ENCODE data around the gene DNM1L. TPM values are rescaled to one million over a fixed set of nuclear protein-coding genes. Genes with fewer than 3 reads are reported as not detected.

DNM1L gene
- total and polyA plus RNA-seq, 2 donors, result 36.7 to 37.4 TPM

DNA sequence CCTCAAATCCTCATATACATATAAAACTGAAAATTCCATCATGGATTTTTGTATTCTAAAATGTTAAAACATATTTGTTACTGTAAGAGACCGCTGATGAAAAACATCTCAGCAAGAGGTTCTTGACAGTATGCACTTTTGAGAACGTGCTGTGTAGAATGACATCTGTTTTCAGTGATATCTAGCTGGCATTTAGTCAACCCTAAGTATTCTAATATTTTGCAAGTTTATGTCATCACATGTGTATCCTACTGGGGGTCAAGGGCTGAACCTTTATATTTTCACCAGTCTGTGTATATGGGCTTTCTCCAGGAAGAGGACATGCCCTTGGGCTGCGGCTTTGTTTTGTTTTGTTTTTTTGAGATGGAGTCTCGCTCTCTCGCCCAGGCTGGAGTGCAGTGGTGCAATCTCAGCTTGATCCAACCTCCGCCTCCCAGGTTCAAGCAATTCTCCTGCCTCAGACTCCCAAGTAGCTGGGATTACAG is 98.6 kb downstream of the DNM1L start:
- H3K27me3 ChIP-seq (ENCODE audit: control insufficient read depth in 2 of 2, insufficient read depth in 1 of 2, low read length in 1 of 2), result no peaks in the 10 kb centered on the region
- 91% methylated on average over 6 of the region's 6 CpGs for WGBS
- H3K4me1 ChIP-seq (ENCODE audit: control insufficient read depth in 2 of 2, insufficient read depth in 2 of 2, low read length in 2 of 2), result peaks cover 0 to 2% of the 10 kb centered on the region in 2 donors
- no peak for DNase-seq (ENCODE audit: low read depth in 6 of 9, low spot score in 9 of 9)
- H3K4me3 ChIP-seq (ENCODE audit: low read length in 2 of 2), result no peak overlapping the region
- no peak overlapping the region for H3K27ac ChIP-seq (ENCODE audit: low read depth in 1 of 2, low read length in 1 of 2)
- no peaks in the 10 kb centered on the region for H3K36me3 ChIP-seq (ENCODE audit: control insufficient read depth in 2 of 2, insufficient read depth in 2 of 2, low read length in 1 of 2)
- no peaks in the 10 kb centered on the region for H3K9me3 ChIP-seq (ENCODE audit: control insufficient read depth in 2 of 2, insufficient read depth in 1 of 2, low read length in 1 of 2)

DNA sequence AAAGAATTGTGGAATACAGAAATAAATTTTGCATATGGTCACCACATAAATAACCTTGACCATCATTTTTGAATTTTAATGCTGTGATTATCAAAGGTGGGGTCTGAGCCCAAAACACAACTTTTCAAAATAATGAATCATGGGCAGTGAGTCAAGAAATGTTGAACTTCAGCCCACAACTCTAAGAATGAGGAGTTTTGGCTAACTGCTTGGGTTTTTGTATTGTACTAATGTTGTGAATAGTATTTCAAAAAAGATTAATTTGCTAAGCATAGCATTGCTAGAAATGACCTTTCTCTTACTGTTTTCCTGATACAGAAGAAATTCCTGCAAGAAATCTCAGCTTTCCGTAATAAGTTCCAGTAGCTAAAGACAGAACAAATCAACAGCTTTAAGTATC is 101.0 kb downstream of the DNM1L start:
- WGBS, result 89% methylated on average over 1 of the region's 1 CpG
- no peaks in the 10 kb centered on the region for H3K9me3 ChIP-seq (ENCODE audit: control insufficient read depth in 2 of 2, insufficient read depth in 1 of 2, low read length in 1 of 2)
- no peaks in the 10 kb centered on the region for H3K36me3 ChIP-seq (ENCODE audit: control insufficient read depth in 2 of 2, insufficient read depth in 2 of 2, low read length in 1 of 2)
- no peak for DNase-seq (ENCODE audit: low read depth in 6 of 9, low spot score in 9 of 9)
- H3K27ac ChIP-seq (ENCODE audit: low read depth in 1 of 2, low read length in 1 of 2), result no peak overlapping the region
- H3K27me3 ChIP-seq (ENCODE audit: control insufficient read depth in 2 of 2, insufficient read depth in 1 of 2, low read length in 1 of 2), result no peaks in the 10 kb centered on the region
- H3K4me1 ChIP-seq (ENCODE audit: control insufficient read depth in 2 of 2, insufficient read depth in 2 of 2, low read length in 2 of 2), result peaks cover 0 to 2% of the 10 kb centered on the region in 2 donors
- H3K4me3 ChIP-seq (ENCODE audit: low read length in 2 of 2), result no peak overlapping the region

DNA sequence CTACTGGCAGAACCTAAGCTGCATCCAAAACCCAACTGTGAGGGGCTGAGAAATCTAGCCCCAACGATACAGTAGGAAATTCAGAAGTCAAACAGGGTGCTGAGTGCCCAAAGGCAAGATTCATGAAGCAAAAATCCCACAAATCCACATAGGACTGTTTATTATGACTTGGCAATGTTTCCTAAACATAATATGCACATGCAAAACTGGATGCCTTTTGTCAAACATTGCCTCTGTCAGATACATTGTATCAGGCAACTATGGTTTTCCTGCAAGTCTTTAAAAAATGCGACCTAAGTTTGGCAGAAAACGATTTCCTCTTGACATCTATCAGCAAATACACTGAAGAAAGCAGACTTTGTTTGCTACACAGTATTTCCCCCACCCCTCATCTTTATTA is 103.9 kb downstream of the DNM1L start:
- Histone ChIP-seq H3K9me3 (ENCODE audit: control insufficient read depth in 2 of 2, insufficient read depth in 1 of 2, low read length in 1 of 2) (no peaks in the 10 kb centered on the region), H3K27ac (ENCODE audit: low read depth in 1 of 2, low read length in 1 of 2) (no peak overlapping the region), H3K27me3 (ENCODE audit: control insufficient read depth in 2 of 2, insufficient read depth in 1 of 2, low read length in 1 of 2) (no peaks in the 10 kb centered on the region), H3K4me1 (ENCODE audit: control insufficient read depth in 2 of 2, insufficient read depth in 2 of 2, low read length in 2 of 2) (peaks cover 0 to 2% of the 10 kb centered on the region in 2 donors), H3K4me3 (ENCODE audit: low read length in 2 of 2) (no peak overlapping the region), H3K36me3 (ENCODE audit: control insufficient read depth in 2 of 2, insufficient read depth in 2 of 2, low read length in 1 of 2) (no peaks in the 10 kb centered on the region)
- WGBS, result 71% methylated on average over 3 of the region's 3 CpGs
- DNase-seq (ENCODE audit: low read depth in 6 of 9, low spot score in 9 of 9), result no peak

DNA sequence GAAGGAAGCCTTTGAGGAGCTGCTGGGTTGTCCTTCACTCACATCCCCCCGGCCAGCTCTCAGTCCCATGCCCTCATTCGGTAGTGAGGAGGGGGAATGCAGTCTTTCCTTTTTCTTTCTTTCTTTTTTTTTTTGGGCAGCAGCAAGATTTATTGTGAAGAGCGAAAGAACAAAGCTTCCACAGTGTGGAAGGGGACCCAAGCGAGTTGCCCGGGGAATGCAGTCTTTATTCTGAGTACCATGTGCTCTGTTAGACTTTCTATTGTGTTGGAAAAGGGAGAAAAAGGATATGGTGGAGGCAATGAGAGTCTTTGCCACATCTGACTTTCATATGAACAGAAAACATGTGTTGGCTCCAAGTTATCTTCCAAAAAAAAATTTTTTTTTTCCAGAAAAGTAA is 106.5 kb downstream of the DNM1L start:
- Histone ChIP-seq H3K4me3 (ENCODE audit: low read length in 2 of 2) (no peak overlapping the region), H3K4me1 (ENCODE audit: control insufficient read depth in 2 of 2, insufficient read depth in 2 of 2, low read length in 2 of 2) (no peaks in the 10 kb centered on the region), H3K36me3 (ENCODE audit: control insufficient read depth in 2 of 2, insufficient read depth in 2 of 2, low read length in 1 of 2) (no peaks in the 10 kb centered on the region), H3K9me3 (ENCODE audit: control insufficient read depth in 2 of 2, insufficient read depth in 1 of 2, low read length in 1 of 2) (no peaks in the 10 kb centered on the region), H3K27ac (ENCODE audit: low read depth in 1 of 2, low read length in 1 of 2) (no peak overlapping the region), H3K27me3 (ENCODE audit: control insufficient read depth in 2 of 2, insufficient read depth in 1 of 2, low read length in 1 of 2) (no peaks in the 10 kb centered on the region)
- WGBS, result 96% methylated on average over 5 of the region's 5 CpGs
- DNase-seq (ENCODE audit: low read depth in 6 of 9, low spot score in 9 of 9), result no peak

DNA sequence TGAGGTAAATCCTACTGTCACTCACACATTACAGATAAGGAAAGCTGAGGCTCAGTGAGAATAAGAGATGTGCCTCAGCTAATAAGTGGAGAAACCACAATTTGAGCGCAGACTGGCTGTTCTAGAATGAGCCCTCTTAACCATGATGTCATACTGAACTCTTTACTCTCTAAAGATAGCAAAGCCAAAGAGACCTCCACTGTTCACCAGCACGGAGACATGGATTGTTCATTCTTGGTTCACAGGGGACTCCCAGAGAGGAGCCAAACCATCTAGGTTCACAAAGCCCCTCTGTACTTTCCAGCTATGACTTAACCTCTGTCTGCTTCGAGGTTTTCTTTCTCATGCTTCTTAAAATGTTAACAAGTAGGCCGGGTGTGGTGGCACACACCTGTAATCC is 109.3 kb downstream of the DNM1L start:
- H3K4me3 ChIP-seq (ENCODE audit: low read length in 2 of 2), result no peak overlapping the region
- H3K9me3 ChIP-seq (ENCODE audit: control insufficient read depth in 2 of 2, insufficient read depth in 1 of 2, low read length in 1 of 2), result no peaks in the 10 kb centered on the region
- WGBS, result 82% methylated on average over 4 of the region's 4 CpGs
- H3K27ac ChIP-seq (ENCODE audit: low read depth in 1 of 2, low read length in 1 of 2), result no peak overlapping the region
- no peaks in the 10 kb centered on the region for H3K36me3 ChIP-seq (ENCODE audit: control insufficient read depth in 2 of 2, insufficient read depth in 2 of 2, low read length in 1 of 2)
- no peaks in the 10 kb centered on the region for H3K4me1 ChIP-seq (ENCODE audit: control insufficient read depth in 2 of 2, insufficient read depth in 2 of 2, low read length in 2 of 2)
- no peak for DNase-seq (ENCODE audit: low read depth in 6 of 9, low spot score in 9 of 9)
- H3K27me3 ChIP-seq (ENCODE audit: control insufficient read depth in 2 of 2, insufficient read depth in 1 of 2, low read length in 1 of 2), result no peaks in the 10 kb centered on the region

DNA sequence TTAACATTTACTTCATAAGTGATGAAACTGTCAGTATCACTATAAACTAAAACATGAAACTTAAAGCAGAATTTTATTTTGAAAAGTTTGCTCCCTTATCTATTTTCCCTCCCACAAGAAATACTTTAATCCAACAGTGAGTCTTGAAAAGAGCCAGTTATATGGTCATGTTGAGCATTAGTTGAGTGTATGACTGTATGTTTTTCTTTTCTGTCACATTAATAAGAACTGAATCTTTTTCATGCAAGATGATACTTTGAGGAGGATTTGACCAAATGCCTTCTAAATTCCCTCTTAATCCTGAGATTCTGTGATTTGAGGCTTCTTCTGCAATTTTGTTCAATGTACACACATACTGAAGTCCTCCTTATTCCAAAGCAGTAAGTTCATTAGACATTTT is 110.3 kb downstream of the DNM1L start:
- no peaks in the 10 kb centered on the region for H3K27me3 ChIP-seq (ENCODE audit: control insufficient read depth in 2 of 2, insufficient read depth in 1 of 2, low read length in 1 of 2)
- H3K36me3 ChIP-seq (ENCODE audit: control insufficient read depth in 2 of 2, insufficient read depth in 2 of 2, low read length in 1 of 2), result no peaks in the 10 kb centered on the region
- DNase-seq (ENCODE audit: low read depth in 6 of 9, low spot score in 9 of 9), result no peak
- no peak overlapping the region for H3K4me3 ChIP-seq (ENCODE audit: low read length in 2 of 2)
- H3K9me3 ChIP-seq (ENCODE audit: control insufficient read depth in 2 of 2, insufficient read depth in 1 of 2, low read length in 1 of 2), result no peaks in the 10 kb centered on the region
- H3K27ac ChIP-seq (ENCODE audit: low read depth in 1 of 2, low read length in 1 of 2), result no peak overlapping the region
- no peaks in the 10 kb centered on the region for H3K4me1 ChIP-seq (ENCODE audit: control insufficient read depth in 2 of 2, insufficient read depth in 2 of 2, low read length in 2 of 2)

DNA sequence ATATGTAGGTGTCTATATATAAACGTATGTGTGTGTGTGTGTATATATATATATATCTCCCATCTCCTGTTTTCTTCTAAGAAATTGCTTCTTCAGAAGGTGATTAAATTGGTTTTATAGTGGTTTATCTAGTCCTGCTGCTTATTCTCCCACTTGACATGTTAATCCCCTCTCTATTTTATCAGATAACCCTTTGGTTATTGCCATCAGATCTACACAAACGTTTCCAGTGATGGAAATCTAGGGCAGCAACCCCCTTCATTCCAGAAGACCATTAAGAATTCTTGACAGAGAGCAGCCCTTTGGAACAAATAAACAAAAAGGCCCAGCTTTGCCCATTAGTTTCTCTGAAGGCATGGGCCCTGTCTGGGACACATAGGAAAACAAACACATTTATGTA is 110.8 kb downstream of the DNM1L start:
- no peaks in the 10 kb centered on the region for H3K9me3 ChIP-seq (ENCODE audit: control insufficient read depth in 2 of 2, insufficient read depth in 1 of 2, low read length in 1 of 2)
- no peak for DNase-seq (ENCODE audit: low read depth in 6 of 9, low spot score in 9 of 9)
- WGBS, result 75% methylated on average over 2 of the region's 2 CpGs
- H3K27me3 ChIP-seq (ENCODE audit: control insufficient read depth in 2 of 2, insufficient read depth in 1 of 2, low read length in 1 of 2), result no peaks in the 10 kb centered on the region
- H3K4me1 ChIP-seq (ENCODE audit: control insufficient read depth in 2 of 2, insufficient read depth in 2 of 2, low read length in 2 of 2), result no peaks in the 10 kb centered on the region
- H3K4me3 ChIP-seq (ENCODE audit: low read length in 2 of 2), result no peak overlapping the region
- no peak overlapping the region for H3K27ac ChIP-seq (ENCODE audit: low read depth in 1 of 2, low read length in 1 of 2)
- no peaks in the 10 kb centered on the region for H3K36me3 ChIP-seq (ENCODE audit: control insufficient read depth in 2 of 2, insufficient read depth in 2 of 2, low read length in 1 of 2)

DNA sequence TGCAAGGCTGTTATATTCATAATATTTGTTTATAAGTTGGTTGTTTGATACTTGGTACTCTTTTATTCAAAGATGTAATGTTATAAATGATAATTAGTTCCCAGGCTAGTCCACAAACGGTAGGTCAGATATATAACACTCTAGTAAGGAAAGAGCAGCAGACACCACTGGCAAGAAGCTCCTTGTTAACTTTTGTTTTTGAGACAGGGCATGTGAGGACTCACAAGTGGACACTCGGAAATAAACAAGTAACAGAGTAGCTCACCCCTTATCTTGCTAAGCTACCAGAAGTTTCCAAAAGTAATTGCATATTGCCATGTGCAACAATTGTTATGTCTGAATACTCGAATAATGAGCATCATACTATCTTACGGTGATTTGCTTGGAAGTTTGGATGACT is 115.2 kb downstream of the DNM1L start:
- no peak overlapping the region for H3K27ac ChIP-seq (ENCODE audit: low read depth in 1 of 2, low read length in 1 of 2)
- H3K4me3 ChIP-seq (ENCODE audit: low read length in 2 of 2), result no peak overlapping the region
- 94% methylated on average over 4 of the region's 4 CpGs for WGBS
- DNase-seq (ENCODE audit: low read depth in 6 of 9, low spot score in 9 of 9), result no peak
- H3K27me3 ChIP-seq (ENCODE audit: control insufficient read depth in 2 of 2, insufficient read depth in 1 of 2, low read length in 1 of 2), result no peaks in the 10 kb centered on the region
- no peaks in the 10 kb centered on the region for H3K9me3 ChIP-seq (ENCODE audit: control insufficient read depth in 2 of 2, insufficient read depth in 1 of 2, low read length in 1 of 2)
- H3K4me1 ChIP-seq (ENCODE audit: control insufficient read depth in 2 of 2, insufficient read depth in 2 of 2, low read length in 2 of 2), result no peaks in the 10 kb centered on the region
- no peaks in the 10 kb centered on the region for H3K36me3 ChIP-seq (ENCODE audit: control insufficient read depth in 2 of 2, insufficient read depth in 2 of 2, low read length in 1 of 2)
